ENCODE results near the gene DVL1.

Gene DVL1

DNA sequence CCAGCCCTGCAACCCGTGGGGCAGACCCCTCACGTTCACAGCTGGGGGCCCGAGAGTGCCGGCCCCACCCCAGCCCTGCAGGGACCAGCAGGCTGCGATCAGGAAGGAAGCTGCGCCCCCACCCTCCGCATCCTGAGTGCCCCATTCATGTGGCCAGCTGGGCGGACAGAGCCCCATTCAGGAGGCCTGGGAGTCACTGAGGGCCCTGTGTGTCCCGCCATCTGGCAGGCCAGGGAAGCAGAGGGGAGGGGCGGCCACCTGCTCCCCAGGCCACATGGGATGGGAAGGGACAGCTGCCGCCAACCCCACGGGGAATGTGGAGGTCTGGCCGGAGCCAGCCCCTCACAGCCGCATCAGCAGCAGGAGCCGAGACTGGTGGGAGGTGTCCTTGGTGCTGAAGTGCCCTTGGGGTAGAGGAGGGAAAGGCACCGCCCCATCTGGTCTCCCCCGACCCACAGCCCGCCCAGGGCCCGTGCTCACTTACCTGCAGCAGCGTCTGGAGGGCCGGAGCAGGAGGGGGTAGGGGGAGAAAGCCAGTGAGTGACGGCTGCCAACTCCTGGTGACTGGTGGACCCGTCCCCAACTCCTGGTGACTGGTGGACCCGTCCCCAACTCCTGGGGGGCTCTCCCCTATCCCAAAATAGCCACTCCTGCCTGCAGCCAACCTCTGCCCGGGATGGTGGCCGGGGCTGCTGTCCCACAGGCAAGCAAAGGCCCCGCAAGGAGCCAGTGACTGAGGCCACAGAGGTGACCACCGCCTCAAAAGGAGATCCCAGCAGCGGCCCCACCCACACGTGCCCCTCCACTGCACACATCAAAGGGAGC lies 50.1 kb downstream of the DVL1 start:
- DNase-seq (ENCODE audit: low spot score) = no peak

DNA sequence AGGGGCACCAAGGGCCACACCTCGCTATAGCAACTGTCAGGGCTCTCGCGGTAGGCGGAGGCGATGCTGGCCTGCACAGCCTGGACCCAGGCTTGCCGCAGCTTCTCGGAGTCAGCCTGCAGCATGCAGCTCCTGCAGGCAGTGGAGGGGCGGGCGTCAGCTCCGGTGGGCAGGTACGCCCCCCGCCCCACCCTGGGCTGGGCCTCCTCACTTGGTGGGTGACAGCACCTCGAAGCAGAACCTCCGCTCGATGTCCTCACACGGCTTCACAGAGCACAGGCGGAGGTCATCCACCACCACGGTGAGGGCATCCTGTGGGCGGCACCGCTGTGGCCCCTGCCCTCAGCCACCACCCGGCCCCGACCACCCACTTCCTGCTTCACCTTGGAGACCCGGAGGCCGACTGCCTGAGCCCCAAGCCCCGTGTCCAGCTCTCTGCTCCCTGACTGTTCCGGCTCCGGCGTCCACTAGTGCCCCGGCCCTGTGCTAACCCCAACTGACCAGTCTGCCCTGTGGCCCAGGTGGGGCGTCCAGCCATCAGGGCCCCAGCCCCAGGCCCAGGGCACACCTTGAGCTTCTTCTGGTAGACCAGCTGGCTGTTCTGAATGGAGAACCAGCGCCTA lies 51.3 kb downstream of the DVL1 start:
- no peak for DNase-seq (ENCODE audit: low spot score)

DNA sequence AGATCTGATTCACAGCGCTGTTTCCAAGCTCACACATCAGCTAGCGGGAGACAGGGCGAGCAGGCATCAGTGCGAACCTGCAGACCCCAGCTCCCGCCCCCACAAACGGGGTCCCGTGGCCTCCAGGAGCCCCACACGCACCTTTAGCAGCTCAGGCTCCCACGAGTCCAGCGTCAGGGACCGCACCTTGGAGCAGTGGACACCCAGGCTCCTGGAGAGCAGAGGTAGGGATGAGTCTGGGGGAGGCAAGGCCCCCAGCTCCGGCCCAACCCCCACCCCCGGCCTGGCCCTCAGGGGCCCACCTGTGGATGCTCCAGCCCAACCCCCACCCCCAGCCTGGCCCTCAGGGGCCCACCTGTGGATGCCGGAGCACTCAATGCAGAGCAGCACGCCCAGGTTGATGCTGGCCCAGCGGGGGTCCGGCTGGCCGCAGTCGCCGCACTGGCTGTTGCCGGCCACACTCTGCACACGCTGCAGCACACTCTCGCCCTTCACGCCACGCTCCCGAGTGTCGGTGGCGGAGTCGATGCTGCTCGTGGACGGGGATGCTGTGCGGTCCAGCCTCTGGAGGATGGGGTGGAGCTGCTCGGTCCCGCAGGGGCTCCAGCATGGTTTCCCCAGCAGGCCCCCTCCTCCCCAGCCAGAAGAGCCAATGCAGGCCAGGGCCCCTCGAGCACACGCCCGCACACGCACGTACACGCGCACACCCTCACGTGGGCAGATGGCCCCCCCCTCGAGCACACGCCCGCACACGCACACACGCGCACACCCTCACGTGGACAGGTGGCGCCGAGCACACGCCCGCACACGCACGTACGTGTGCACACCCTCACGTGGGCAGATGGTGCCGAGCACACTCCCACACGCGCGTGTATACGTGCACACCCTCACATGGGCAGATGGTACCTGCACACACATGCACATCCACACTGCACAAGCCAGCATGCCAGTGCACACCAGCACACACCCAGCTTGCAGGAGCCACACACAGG lies 52.9 kb downstream of the DVL1 start:
- DNase-seq (ENCODE audit: low spot score) = no peak

DNA sequence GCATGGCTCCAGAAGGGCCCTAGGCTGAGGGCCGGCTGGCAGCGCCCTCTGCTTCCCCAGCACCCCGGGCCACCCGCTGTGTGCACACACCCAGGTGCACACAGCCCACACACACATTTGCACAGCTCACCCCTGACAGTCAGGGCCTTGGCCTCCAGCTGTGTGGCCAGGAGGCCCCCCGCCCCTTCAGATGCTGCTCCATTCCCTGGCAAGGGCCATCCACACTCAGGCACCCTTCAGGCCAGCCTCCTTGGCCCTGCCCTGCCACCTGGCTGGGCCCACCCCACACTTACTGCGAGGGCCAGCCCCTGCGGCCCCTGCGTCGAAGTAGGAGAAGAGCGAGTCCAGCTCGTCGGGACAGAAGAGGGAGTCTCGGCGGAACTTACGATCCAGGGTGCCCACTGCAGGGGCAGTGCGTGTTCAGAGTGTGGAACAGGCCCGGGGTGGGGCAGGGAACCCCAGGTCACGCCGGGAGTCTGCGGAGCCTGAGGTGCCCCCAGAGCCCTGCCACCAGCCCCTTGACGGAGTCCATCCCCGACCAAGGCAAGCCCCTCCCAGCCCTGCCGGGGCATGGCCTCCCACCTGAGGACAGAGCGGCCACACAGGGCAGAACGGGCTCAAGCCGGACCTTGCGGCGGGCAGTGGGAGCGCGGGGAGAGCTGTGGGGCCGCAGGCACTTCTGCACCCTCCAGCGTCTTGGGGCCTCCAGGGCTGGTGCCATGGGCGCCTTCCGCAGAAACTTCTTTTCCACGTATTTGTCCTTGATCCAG lies 53.9 kb downstream of the DVL1 start:
- DNase-seq (ENCODE audit: low spot score) = no peak

DNA sequence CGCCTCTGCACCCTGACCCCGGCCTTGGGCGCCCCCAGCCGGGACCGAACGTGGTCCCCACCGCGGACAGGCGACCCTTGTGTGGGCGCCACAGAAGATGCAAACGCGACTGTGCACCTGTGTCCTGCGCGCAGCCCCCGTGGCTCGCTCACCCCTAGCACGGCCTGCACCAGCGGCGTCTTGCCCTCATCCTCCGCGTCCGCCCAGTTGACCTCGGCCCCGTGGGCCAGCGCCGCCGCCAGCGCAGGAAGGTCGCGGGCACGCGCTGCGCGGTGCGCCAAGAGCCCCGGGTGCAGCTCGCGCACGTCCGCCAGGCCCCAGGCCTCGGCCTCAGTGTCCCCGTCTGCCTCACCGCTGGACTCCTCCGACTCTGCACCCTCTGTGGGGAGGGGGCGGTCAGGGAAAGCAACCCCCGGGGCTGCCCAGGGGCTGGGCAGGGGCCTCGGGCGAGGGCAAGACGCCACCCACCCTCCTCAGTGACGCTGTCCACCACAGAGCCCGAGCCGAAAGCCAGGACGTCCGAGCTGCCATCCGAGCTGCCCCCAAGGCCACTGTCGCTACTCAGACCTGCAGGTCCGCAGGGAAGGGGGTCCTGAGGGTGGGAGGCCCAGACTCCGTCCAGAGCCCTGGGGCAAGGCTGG lies 54.8 kb downstream of the DVL1 start:
- no peak for DNase-seq (ENCODE audit: low spot score)

DNA sequence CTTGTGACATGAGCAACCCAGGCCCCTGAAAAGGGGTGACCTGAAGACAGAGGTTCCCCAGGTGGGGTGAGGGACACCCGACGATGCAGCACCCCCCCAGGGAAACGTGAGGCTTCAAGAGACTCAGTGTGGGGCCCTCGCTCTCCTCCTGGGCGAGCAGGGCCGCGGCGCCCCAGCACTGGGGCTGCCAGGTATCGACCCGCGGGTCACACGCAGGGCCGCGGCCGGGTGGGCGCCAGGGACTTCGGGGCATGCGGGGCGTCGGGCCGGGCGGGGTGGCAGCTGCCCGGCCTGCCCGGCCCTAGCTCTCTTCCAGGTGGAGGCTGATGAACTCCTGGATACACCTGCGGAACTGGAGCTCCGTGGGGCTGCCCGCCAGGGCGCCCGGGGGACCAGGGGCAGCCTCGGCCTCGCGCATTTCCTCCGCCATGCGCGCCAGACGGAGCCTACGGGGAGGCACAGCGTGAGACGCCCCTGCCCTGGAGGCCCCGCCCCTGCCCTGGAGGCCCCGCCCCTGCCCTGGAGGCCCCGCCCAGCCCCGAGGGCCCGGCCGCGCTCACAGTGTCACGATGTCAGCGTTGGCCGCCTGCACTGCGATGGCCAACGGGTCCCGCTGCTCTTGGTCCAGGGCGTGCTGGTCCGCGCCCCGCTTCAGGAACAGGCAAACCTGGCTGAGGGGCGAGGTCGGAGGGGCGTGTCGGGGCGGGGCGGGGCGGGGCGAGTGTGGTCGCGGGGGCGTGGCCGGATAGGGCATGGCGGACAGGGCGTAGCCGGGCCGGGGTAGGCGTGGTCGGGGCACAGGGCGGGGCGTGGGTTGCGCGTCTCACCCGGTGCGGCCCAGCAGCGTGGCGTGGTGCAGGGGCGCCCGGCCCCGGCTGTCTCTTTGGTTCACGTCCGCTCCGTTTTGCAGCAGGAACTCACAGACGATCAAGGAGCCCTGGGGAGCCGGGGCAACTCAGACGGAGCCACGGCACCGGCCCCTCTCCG lies 55.7 kb downstream of the DVL1 start:
- no peak for DNase-seq (ENCODE audit: low spot score)

DNA sequence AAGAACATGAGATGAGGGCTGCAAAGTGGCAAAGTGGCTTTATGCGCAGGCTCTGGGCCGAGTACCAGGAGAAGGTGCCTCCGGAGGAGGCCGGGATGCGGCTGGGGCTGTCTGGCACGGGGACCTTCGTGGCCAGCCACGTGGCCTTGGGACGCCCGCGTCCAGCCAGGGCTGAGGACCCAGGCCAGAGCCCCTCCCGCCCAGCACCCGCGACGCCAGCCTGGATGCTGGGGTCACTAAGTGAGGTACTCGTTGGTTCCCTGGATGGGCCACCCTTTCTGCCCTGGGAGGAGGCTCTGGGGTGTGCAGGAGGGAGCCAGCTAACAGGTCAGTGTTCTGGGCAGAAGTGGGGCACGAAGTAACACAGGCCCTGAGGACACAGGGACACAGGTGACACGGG lies 56.4 kb downstream of the DVL1 start:
- DNase-seq (ENCODE audit: low spot score) = no peak

DNA sequence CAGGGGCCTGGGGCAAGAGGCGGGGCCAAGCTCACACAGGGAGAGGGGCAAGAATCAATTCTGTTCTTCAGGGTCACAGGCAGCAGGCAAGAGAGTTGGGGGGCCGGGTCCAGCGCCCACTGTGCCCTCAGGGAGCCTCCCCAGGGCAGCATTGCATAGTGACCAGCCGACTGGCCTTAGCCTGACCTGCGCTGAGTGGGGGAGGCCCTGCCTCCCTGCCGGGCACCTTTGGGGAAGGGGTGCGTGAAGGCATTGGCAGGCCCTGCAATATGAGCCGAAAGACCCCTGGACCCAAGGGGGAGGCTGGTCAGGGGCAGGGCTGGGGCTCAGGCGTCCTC lies 56.8 kb downstream of the DVL1 start:
- no peak for DNase-seq (ENCODE audit: low spot score)

DNA sequence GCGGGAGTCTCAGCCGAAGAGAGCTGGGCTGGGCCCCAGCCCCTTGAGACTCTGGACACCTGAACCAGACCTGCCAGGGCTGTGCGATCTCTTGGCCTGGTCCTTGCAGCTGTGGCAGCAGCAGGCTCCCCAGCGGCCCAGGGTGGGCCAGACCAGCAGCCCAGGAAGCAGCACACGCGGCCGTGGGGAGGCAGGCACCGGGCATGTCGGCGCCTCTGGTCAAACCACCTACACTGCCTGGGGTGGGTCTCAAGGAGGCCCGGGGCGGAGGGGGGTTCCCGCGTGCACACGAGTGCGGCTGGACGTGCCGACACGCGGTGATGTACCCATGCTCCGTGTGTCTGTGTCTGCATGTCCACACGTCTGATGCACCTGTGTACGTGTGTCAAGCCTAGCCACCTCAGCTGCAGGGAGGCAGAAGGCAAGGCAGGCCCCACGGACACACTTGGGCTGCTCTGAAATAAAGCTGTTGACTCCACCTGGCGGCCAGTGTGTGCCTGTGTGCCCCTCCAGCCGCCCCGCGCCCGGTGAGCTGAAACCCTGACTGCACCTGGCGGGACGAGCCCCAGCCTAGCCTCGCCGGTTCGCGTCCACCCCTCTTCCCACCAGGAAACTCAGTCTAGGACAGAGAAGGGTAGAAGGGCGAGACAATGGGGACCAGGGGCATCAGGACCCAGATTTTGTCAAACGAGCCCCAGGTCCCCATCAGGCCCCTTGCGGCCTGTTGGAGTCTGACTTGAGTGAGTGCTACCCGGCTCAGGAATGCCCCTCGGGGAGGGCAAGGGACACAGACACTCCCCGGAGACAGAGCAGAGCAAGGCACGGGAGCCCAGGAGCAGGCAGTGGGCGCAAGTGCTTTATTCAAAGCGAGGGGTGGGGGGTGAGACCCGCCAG lies 57.4 kb downstream of the DVL1 start:
- peak; percentile 44 for DNase-seq (ENCODE audit: low spot score)

DNA sequence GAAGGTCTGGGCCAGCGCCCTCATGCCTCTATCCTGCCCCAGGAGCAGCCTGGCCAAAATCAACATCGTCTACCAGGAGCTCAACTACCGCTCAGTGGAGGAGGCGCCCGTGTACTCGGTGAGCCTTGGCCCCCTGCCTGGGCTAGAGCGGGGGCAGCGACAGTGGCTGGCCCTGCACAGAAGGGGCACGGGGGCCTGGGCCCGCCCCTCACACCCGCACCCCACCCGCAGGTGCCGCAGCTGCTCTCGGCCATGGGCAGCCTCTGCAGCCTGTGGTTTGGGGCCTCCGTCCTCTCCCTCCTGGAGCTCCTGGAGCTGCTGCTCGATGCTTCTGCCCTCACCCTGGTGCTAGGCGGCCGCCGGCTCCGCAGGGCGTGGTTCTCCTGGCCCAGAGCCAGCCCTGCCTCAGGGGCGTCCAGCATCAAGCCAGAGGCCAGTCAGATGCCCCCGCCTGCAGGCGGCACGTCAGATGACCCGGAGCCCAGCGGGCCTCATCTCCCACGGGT lies 58.1 kb downstream of the DVL1 start:
- DNase-seq (ENCODE audit: low spot score) = no peak

DNA sequence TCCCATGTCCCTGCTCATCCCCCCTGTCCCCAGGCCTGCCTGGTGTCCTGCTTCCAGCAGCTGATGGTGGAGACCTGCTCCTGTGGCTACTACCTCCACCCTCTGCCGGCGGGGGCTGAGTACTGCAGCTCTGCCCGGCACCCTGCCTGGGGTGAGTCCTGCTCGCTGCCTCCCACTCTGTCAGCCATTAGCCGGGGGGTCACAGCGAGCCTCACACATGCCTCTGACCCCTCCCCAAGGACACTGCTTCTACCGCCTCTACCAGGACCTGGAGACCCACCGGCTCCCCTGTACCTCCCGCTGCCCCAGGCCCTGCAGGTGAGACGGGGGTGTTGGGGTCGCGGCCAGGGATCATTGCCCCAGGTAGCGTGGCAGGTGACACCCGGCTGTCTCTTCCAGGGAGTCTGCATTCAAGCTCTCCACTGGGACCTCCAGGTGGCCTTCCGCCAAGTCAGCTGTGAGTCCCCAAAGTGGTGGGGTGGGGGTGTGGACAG lies 58.9 kb downstream of the DVL1 start:
- DNase-seq (ENCODE audit: low spot score) = peak; percentile 17

DNA sequence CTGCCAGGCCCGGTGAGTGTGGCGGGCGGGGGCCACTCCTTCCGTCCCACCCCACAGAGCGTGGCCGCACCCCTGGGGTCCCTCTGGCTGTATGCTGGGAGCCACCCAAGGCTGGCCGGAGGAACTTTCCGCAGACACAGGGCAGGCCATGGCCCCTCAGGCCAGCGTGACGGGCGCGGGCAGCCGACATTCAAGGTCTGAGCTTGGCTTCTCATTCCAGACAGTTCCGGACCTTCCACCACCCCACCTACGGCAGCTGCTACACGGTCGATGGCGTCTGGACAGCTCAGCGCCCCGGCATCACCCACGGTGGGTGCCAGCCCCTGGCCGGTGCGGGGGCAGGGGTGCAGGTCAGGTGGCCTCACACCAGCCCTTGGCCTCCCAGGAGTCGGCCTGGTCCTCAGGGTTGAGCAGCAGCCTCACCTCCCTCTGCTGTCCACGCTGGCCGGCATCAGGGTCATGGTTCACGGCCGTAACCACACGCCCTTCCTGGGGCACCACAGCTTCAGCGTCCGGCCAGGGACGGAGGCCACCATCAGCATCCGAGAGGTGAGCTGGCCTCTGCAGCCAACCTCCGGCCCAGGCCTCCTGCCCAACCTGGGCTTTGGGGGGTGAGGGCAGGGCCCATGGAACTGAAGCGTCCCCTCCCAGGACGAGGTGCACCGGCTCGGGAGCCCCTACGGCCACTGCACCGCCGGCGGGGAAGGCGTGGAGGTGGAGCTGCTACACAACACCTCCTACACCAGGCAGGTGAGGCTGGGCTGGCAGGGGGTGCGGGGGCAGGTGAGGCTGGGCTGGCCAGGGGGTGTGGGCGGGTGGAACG lies 61.7 kb downstream of the DVL1 start:
- no peak for DNase-seq (ENCODE audit: low spot score)

DNA sequence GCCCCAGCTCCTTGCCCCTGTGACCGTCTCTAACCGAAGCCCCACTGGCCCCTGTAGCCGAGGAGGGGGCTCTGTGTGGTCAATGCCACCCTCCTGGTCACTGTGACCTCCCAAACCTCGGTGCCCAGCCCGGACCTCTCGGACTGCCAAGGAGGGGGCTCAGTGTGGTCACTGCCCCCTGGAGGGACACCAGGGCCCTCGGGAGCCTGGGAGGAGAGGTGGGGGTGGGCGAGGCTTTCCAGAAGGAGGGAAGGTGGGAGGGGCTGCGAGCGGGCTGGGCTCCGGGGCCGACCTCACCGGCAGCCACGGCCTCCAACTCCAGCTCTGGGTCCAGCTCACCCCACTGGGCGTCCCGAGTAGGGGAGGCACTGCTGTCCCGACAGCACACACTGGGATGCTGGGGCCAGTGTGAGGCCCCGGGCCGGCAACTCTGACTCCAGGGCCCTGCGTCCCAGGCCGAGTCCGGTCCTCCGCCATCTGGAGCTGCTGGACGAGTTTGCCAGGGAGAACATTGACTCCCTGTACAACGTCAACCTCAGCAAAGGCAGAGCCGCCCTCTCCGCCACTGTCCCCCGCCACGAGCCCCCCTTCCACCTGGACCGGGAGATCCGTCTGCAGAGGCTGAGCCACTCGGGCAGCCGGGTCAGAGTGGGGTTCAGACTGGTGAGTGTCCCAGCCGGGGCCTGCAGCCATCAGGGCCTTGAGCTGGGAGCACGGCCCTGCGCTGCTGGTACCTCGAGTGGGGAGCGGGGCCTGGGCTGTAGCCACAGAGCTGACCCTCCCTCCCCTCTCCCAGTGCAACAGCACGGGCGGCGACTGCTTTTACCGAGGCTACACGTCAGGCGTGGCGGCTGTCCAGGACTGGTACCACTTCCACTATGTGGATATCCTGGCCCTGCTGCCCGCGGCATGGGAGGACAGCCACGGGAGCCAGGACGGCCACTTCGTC lies 62.6 kb downstream of the DVL1 start:
- DNase-seq (ENCODE audit: low spot score) = no peak

DNA sequence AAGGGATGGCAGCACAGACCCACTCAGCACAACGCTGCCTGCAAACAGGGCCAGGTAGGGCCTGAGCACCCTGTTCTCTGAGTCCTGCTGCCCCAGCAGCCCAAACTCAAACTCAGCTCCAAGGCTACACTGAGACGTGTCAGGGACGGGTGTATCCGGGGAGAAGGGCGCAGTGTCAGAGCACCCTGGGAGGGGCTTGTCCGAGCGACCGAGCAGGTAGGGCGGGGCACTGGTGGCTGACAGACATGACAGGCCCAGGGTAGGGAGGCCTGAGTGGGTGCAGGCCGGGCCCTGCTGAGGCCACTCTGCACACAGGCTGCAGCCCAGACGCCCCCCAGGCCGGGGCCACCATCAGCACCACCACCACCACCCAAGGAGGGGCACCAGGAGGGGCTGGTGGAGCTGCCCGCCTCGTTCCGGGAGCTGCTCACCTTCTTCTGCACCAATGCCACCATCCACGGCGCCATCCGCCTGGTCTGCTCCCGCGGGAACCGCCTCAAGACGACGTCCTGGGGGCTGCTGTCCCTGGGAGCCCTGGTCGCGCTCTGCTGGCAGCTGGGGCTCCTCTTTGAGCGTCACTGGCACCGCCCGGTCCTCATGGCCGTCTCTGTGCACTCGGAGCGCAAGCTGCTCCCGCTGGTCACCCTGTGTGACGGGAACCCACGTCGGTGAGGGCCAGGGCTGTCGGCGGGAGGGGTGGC lies 63.5 kb downstream of the DVL1 start:
- DNase-seq (ENCODE audit: low spot score) = no peak
